Measurements from ENCODE around the gene ABHD11. TPM values are rescaled to one million over a fixed set of nuclear protein-coding genes. Genes with fewer than 3 reads are reported as not detected.

The ABHD11 gene
- total and polyA plus RNA-seq, 2 of the 4 experiments (the other 2 are of a cell fraction), result 13.4 to 19.9 TPM

DNA sequence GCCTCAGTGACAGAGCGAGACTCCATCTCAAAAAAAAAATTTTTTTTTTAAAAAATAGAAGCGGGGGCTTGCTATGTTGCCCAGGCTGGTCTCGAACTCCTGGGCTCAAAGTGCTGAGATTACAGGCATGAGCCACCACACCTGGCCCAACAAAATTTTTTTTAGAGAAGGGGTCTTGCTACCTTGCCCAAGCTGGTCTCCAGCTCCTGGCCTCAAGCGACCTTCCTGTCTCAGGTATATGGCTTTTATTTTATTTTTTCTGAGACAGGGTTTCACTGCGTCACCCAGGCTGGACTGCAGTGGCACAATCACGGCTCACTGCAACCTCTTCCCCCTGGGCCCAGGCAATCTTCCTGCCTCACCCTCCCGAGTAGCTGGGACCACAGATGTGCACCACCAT, 1.6 kb upstream of the ABHD11 start:
- POLR2A ChIA-PET (ENCODE audit: unreplicated experiment), result no interaction called here
- no peak overlapping the region for H2AFZ ChIP-seq (replicated peaks; ENCODE audit: low read length, poor library complexity)
- CTCF ChIA-PET, result interaction anchor here (1.2 kb wide), 1 partner anchor 111 kb away, joined by 3 read pairs; no protein-coding TSS in a partner anchor
- DNase-seq, result no peak
- no peaks in the 10 kb centered on the region for H3K9me3 ChIP-seq (ENCODE audit: control insufficient read depth, insufficient read depth, low read length)
- no peak overlapping the region for H4K8ac ChIP-seq (ENCODE audit: low read depth in 2 of 2, low read length in 2 of 2)
- dilution Hi-C loops (cut with HindIII; ENCODE audit: low sequenced_read_pairs, unreplicated experiment), result no loop called here
- WGBS, 2 experiments (ENCODE audit: extremely low coverage in 2 of 2, insufficient read length in 1 of 2), result 100% methylated on average over 1 of the region's 7 CpGs; no CpG with 5 or more reads in 1 of the 2 experiments
- intact Hi-C loops (cut with micrococcal nuclease), result loop anchor here (10.0 kb wide), 1 partner anchor 55 kb away; no protein-coding TSS in a partner anchor
- no TSS peak for BruUV-seq (replicated peaks)
- H3K4ac ChIP-seq (ENCODE audit: low read depth, low read length), result no peak overlapping the region
- no peak for TF ChIP-seq FOS (IDR thresholded peaks at IDR 0.05; ENCODE audit: low read depth, low read length)
- no peak for TF ChIP-seq BHLHE40 (IDR thresholded peaks at IDR 0.05; ENCODE audit: low read depth, low read length)
- TF ChIP-seq, protein P1, sequence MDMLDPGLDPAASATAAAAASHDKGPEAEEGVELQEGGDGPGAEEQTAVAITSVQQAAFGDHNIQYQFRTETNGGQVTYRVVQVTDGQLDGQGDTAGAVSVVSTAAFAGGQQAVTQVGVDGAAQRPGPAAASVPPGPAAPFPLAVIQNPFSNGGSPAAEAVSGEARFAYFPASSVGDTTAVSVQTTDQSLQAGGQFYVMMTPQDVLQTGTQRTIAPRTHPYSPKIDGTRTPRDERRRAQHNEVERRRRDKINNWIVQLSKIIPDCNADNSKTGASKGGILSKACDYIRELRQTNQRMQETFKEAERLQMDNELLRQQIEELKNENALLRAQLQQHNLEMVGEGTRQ (IDR thresholded peaks at IDR 0.05; ENCODE audit: low read depth, low read length), result no peak
- TF ChIP-seq RFX5 (IDR thresholded peaks at IDR 0.05; ENCODE audit: low read depth, low read length), result no peak
- no peak for TF ChIP-seq CHD1 (IDR thresholded peaks at IDR 0.05; ENCODE audit: low read depth, low read length)
- no peak for TF ChIP-seq NFE2L2 (IDR thresholded peaks at IDR 0.05; ENCODE audit: low read depth, low read length)
- TF ChIP-seq CEBPB (IDR thresholded peaks at IDR 0.05; ENCODE audit: low read depth, low read length), result no peak
- TF ChIP-seq MAFK (IDR thresholded peaks at IDR 0.05; ENCODE audit: low read depth, low read length), result no peak
- H3K4me1 ChIP-seq (ENCODE audit: control insufficient read depth, insufficient read depth, low read length), result peaks cover 7% of the 10 kb centered on the region
- no peak overlapping the region for H3K27ac ChIP-seq (ENCODE audit: insufficient read depth, low read length)
- H2BK120ac ChIP-seq (ENCODE audit: low read depth, low read length), result no peak overlapping the region
- H3K79me1 ChIP-seq (ENCODE audit: low read depth in 1 of 2, low read length in 2 of 2), result peaks cover 5 to 22% of the 10 kb centered on the region in 2 experiments; a peak in 3 of 4 replicates
- no peak overlapping the region for H2BK5ac ChIP-seq (ENCODE audit: low read depth, low read length, poor library complexity, severe bottlenecking)
- no peak overlapping the region for H2BK15ac ChIP-seq (ENCODE audit: low read depth, low read length)
- H3K4me3 ChIP-seq (ENCODE audit: insufficient read depth, low read depth, low read length), result no peak overlapping the region
- H3K27me3 ChIP-seq (ENCODE audit: control insufficient read depth, insufficient read depth, low read length), result no peaks in the 10 kb centered on the region
- 0 out of 2 replicates have a peak, but pooled peaks cover 6% of the 10 kb centered on the region for H3K36me3 ChIP-seq (ENCODE audit: control insufficient read depth, insufficient read depth, low read length)
- peaks cover 8% of the 10 kb centered on the region for H3K9me1 ChIP-seq (ENCODE audit: insufficient read depth, low read length)
- no peak overlapping the region for H3K56ac ChIP-seq (ENCODE audit: extremely low read depth, insufficient read depth, low read length)
- H3K18ac ChIP-seq (ENCODE audit: low read depth, low read length), result no peak overlapping the region
- no peak overlapping the region for H2AK9ac ChIP-seq (replicated peaks; ENCODE audit: low read depth, low read length, poor library complexity)
- H2AK5ac ChIP-seq (ENCODE audit: low read depth, low read length), result no peak overlapping the region
- H3K14ac ChIP-seq (replicated peaks; ENCODE audit: low read depth, low read length), result no peak overlapping the region
- no peak overlapping the region for H3K23ac ChIP-seq (ENCODE audit: low read depth, low read length)
- in situ Hi-C loops (cut with MboI; ENCODE audit: low sequenced_read_pairs), result no loop called here
- peaks cover 3% of the 10 kb centered on the region; the same call in 1 of the 2 replicates for H4K20me1 ChIP-seq (ENCODE audit: insufficient read depth, low read length)
- no peak for ATAC-seq (ENCODE audit: low read depth)
- no peak overlapping the region for H2BK20ac ChIP-seq (ENCODE audit: low read depth, low read length)
- H3K4me2 ChIP-seq (ENCODE audit: low read depth, low read length), result no peak overlapping the region
- no peak overlapping the region for H4K5ac ChIP-seq (ENCODE audit: low read depth, low read length)
- H4K91ac ChIP-seq (ENCODE audit: insufficient read depth, low read depth, low read length), result no peak overlapping the region
- no peak overlapping the region for H3K9ac ChIP-seq (ENCODE audit: low read depth, low read length)

All from IMR-90 (cell line).